ENCODE results near the gene CHCHD3.

CHCHD3 gene

GRCh38 chr7:133077394-133077793 is 4.5 kb downstream of the CHCHD3 start:
- FAIRE-seq = no peak

GRCh38 chr7:133076142-133076541 is 5.7 kb downstream of the CHCHD3 start:
- FAIRE-seq = no peak

- no peak for FAIRE-seq
These were observed 10.4 kb downstream of the CHCHD3 start for GRCh38 chr7:133071506-133071905.

GRCh38 chr7:133070562-133070961 is 11.3 kb downstream of the CHCHD3 start:
- no peak for FAIRE-seq

- peak; percentile 72 for FAIRE-seq
These were observed 16.6 kb downstream of the CHCHD3 start for GRCh38 chr7:133065301-133065700.

GRCh38 chr7:133064082-133064820 is 17.6 kb downstream of the CHCHD3 start:
- FAIRE-seq = no peak

- no peak for FAIRE-seq
These were observed 20.1 kb downstream of the CHCHD3 start for GRCh38 chr7:133061792-133062191.

- FAIRE-seq = no peak
These were observed 20.5 kb downstream of the CHCHD3 start for GRCh38 chr7:133061357-133061756.

- FAIRE-seq = no peak
These were observed 21.9 kb downstream of the CHCHD3 start for GRCh38 chr7:133060004-133060403.

- no peak for FAIRE-seq
These were observed 22.6 kb downstream of the CHCHD3 start for GRCh38 chr7:133059263-133059662.

- no peak for FAIRE-seq
These were observed 25.3 kb downstream of the CHCHD3 start for GRCh38 chr7:133056370-133057238.

GRCh38 chr7:133054162-133054840 is 27.6 kb downstream of the CHCHD3 start:
- no peak for FAIRE-seq

GRCh38 chr7:133053321-133053891 is 28.5 kb downstream of the CHCHD3 start:
- no peak for FAIRE-seq

GRCh38 chr7:133052826-133053225 is 29.1 kb downstream of the CHCHD3 start:
- no peak for FAIRE-seq

- FAIRE-seq = no peak
These were observed 29.5 kb downstream of the CHCHD3 start for GRCh38 chr7:133052401-133052756.

GRCh38 chr7:133051719-133052400 is 30.0 kb downstream of the CHCHD3 start:
- peak; percentile 72 for FAIRE-seq

GRCh38 chr7:133051066-133051465 is 30.8 kb downstream of the CHCHD3 start:
- no peak for FAIRE-seq

GRCh38 chr7:133050200-133050995 is 31.5 kb downstream of the CHCHD3 start:
- FAIRE-seq = no peak

GRCh38 chr7:133048589-133048988 is 33.3 kb downstream of the CHCHD3 start:
- no peak for FAIRE-seq

GRCh38 chr7:133047321-133047720 is 34.6 kb downstream of the CHCHD3 start:
- no peak for FAIRE-seq

GRCh38 chr7:133044722-133045473 is 37.0 kb downstream of the CHCHD3 start:
- FAIRE-seq = no peak
